ENCODE data around the gene STAP1.

STAP1 gene

DNA sequence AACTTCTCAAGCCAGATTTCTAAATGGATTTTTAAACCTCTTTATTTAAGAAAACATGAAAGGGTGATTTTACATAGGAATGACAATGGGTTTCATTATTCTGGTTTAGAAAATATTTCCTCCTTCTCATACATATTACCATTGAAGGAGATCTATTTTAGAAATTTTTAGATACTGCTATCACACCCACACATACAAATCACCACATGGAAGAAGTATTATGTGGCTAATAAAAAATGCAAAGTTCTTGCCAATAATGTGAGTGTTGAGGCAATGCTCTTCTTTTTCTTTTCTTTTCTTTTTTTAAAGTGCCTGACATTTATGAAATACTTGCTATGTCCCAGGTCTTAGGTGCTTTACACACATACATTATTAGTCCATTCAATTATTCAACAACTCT lies 6.8 kb downstream of the STAP1 start:
- no peak for DNase-seq

DNA sequence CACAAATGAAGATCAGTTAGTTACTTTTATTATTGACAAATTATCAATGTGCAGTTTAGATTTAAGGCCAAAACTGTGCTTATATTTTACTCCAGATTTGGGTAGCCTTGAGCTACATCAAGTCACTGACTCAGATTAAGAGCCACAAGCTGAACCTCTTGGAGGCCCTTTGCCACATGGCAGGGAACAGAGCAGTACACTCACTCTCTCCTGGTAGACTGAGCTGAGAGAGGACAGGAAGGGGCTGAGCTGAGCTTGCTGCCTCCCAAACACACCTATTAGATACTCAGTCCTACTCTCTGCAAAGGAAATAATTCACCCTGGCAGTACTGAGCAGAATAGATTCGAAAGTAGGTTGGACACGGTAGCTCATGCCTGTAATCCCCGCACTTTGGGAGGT lies 7.8 kb downstream of the STAP1 start:
- DNase-seq, result no peak

DNA sequence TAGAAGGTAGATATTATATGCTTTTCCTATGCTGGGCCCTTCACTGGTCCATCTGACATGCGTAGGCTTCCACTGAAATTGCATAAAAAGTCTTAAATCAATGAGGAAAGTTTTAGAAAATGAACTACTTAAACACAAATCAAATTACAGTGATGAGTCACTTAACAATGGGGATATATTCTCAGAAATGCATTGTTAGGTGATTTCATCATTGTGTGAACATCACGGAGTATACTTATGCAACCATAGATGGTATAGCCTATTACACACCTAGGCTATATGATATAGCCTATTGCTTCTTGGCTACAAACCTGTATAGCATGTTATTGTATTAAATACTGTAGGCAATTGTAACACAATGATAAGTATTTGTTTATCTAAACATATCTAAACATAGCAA lies 10.3 kb downstream of the STAP1 start:
- DNase-seq, result no peak

DNA sequence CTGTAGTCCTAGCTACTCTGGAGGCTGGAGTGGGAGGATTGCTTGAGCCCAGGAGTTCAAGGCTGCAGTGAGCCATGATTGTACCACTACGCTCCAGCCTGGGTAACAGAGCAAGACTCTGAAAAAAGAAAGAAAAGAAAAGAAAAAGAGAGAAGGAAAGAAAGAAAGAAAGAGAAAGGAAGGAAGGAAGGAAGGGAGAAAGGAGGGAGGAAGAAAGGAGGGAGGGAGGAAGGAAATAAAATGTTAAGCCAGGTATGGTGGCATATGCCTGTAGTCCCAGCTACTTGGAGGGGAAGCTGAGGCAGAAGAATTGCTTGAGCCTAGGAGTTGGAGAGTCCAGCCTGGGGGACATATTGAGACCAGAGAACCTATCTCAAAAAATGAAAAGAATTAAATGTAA lies 12.0 kb downstream of the STAP1 start:
- DNase-seq, result no peak

DNA sequence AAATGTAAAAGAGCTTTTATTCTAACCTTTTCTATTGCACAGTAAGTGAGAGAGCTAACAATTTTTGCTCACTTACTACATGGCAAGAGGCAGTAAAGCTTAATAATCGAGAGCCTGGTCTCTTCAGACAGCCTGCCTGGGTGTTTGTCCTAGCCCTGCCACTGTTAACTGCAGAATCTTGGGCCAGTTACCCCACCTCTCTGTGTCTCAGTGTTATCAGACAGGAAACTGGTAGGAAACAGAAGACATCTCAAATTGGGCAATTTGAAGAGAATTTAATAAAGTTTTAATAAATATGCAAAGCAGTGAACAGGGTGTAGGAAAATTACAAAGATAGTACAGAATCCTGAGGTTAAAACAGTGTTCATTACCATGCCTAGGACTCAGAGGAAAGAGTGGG lies 13.4 kb downstream of the STAP1 start:
- no peak for DNase-seq

DNA sequence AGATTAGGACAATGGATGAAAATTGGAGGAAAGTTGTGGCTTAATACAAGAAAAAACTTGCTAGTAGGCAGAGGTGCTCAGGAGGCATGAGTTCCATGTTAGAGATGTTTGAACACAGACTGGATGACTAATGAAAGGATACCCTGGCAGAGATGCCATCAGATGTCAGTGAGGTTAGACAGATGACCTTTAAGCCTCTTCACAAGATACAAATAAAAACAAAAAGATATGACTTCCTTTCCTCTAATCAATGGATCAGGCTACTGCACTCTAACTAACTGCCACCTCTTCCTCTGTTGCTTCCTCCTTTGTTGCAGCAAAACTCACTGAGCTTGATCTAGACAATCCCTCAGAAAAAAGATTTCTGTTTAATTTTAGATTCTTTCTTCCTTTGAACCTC lies 14.7 kb downstream of the STAP1 start:
- no peak for DNase-seq

DNA sequence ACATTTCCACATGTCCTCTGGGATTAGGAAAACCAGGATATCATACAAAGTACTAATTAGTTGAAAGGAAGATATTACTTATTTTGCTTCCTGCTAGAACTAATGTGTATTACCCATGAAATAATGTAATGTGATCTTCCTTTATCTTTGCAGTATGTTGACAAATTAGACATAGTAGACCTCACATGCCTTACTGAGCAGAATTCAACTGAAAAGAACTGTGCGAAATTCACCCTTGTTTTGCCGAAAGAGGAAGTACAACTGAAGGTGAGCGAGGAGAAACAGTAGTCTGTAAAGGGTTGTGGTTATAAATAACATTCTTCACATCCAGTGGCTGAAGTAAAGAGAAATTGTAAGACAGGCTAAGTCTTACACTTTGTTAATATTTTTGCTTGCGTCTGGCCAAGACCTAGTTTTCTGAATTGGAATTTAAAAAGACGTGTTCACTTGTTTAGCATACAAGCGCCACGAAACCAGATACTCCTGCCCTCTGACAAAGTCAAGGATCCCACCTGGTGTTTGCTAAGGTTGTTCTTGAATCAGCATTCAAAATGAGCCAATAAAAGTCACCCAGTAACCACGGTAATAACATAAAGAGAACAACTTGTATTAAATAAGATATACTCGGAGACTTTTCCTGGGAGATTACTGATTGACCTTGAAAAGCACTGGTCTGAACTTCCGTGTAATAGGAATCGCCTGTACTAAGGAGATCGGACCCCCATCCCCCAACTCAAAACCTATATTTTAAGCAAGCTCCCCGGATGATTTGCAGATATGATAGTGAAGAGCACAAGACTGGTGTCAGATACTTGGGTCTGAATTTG lies 16.9 kb downstream of the STAP1 start:
- DNase-seq, result no peak

DNA sequence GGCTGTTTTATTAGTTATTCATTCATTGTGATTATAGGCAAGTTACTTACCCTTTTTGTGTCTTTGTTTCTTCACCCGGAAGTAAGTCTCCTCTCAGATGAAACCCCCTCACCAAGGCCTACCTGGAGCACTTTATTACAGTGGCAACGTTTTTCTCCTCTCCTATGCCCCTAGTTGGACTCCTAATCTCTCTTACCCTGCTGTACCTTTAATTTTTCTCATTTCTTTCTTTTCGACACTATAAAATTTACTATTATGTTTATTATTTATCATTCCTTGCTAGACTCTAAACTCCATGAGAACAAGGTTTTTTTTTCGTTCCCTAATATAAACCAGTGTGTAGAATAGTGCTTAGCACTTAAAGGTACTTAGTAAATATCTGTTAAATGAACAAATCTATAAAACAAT lies 17.5 kb downstream of the STAP1 start:
- DNase-seq, result no peak

DNA sequence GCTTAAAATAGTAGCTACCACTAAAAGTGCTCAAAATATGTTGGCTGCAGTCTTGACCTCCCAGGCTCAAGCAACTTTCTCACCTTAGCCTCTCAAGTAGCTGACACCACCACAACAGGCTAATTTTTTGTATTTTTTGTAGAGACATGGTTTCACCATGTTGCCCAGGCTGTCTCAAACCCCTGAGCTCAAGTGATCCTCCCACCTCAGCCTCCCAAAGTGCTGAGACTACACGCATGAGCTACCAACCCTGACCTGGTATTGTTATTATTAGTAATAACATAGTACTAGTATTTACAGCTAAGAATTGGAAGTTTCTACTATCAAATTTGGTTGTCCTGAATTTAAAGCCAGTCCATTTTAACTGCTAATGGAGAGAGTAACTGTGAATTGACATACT lies 18.0 kb downstream of the STAP1 start:
- no peak for DNase-seq

DNA sequence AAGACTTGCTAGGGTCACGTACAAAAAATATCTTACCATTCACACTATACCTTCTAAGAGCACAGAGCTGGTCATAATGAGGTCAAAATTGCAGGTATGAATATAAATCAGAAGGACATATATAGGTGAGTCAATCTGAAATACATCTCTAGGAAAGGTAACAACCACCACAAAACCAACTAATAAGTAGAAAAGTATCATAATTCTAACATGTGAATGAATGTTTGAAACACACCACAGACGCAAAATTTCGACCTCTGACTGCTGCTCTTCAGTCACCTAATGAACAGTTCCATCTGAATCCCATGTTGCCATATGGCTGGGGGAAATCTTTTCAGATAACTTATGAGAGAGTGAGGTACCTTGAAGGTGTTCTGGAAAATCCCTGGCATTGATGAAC lies 22.1 kb downstream of the STAP1 start:
- no peak for DNase-seq

DNA sequence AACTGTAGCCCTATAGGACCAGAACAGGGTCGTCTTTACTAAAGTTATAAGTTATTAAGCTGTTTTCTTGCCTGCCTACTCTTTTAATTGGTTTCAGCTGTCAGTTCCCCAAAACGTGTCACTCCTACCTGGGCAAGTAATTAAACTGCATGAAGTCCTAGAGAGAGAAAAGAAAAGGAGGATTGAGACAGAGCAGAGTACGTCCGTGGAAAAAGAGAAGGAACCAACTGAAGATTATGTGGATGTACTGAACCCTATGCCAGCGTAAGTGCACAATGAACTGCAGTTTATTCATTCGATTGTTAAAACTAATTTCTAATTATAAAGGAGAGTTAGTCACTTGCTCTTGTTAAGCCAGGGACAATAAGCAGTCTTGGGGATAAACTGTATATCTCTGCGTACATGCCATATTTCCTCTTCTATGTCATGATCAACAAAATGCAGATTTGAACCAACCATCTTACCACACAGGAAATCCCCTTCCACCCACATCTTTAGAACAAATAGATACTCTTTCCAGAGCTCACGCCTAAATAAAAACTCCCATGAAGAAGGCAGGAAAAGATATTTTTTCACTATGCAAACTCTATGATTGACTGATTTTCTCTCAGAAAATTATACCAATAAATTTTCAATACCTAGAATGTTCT lies 22.8 kb downstream of the STAP1 start:
- no peak for DNase-seq

DNA sequence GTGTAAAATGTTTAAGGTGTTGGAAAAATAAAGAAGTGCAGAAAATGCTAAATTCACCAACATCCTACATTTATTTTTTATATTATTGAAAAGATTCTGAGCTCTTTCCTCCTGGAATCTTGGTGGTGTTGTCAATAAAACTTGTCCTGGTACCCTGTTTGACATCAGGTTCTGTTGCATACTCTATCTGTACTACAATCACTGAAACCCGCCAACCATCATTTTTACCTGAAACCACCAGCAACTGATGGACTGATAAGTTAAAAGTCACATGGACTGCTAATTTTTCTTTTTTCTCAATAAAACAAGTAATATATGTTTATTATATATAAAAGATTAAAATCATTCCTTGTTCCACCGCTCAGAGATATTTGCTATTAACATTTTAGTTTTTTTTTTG lies 23.4 kb downstream of the STAP1 start:
- DNase-seq, result no peak

DNA sequence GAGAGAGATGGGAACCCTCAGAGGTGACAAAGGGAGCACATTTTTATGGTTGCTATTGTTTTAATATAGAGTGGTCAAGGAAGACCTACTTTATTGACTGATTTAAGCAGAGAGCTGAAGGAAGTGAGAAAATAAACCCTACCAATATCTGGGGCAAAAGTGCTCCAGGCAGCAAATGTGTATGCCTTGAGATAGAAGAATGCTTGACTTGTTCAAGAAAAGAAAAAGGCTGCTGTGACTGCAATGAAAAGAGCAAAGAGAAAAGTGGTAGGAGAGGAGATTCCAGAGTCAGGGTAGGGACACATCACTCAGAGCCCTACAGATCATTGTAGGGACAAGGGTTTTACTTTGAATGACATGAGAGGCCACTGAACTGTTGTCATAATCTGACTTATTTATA lies 26.0 kb downstream of the STAP1 start:
- no peak for DNase-seq

DNA sequence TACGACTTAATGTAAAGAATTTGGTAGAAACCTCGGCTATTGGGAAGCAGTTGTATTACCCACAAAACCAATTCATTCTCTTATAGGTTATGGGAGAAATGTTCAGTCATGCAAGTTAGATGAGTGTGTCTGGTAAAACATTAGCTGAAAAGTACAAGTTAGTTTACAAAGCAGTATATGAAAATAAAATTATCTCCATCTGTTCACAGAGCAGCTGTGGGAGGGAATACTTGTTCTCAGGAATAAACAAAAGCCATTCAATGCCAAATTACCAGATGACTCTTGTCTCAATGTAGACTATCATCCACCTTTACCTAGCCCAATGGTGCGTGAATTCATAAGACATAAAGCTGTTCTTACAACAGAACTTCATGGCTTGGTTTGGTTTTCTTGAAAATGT lies 28.6 kb downstream of the STAP1 start:
- DNase-seq, result no peak

DNA sequence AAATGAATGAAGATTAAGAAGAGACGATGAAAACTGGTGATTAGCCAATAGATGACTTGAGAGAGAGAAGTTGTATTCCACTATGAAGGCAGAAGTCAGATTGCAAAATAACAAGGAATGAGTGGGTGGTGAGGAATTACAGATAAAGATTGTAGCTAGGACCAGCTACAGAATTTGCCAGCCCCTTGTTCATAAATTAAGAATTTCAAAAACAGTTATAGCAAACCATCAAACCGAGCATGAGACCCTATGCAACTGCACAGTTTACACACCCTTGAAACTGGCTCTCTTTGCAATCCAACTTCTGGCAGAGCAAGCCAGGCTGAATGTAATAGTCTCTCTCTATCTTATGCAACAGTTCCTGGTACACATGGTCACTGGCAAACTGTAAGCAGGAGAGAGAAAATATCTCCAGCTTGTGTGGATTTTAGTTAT lies 35.2 kb downstream of the STAP1 start:
- no peak for DNase-seq

DNA sequence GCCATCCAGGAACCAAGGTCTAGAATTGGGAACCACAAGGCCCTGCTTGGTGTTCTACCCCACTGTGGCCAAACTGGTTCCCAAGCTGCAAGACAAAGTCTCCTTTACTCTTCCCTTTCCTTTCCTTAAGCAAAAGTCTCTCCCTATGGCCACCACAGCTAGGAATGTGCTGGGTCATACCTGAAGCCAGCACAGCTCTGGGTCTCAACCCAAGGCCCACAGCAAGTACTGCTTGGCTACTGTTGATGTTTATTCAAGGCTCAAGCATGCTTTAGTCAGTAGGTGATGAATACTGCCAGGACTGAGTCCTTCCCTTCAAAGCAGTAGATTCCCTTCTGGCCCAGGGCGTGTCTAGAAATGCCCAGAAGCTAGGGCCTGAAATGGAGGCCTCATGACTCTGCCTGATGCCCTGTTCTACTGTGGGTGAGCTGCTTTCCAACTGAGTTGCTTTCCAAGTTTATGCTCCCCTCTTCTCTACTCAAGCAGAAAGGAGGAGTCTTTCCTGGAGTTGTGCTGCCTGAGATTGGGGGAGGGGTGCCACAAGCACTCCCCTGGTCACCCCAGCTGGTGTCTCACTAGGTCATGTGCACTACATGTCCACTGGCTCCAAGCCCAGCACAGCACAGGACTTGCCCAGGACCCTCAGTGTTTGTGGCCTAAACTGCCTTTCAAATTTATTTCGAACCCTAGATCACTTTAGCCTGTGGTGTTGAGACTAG lies 44.9 kb downstream of the STAP1 start:
- DNase-seq, result no peak

DNA sequence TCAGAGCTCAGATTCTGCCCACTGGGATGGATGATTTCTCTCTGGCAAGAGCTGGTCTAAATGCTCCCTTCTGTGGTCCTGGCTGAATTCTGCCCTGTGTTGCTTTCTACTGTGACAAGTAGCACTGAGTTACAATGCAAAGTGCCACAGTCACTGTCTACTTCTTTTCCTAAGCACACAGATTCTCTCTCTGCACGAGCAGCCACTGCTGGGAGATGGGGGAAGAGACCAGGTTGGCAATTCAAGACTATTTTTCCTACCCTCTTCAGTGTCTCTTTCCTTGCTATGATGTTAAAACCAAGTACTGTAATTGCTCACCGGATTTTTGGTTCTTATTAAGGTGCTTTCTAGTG lies 45.5 kb downstream of the STAP1 start:
- DNase-seq, result no peak

DNA sequence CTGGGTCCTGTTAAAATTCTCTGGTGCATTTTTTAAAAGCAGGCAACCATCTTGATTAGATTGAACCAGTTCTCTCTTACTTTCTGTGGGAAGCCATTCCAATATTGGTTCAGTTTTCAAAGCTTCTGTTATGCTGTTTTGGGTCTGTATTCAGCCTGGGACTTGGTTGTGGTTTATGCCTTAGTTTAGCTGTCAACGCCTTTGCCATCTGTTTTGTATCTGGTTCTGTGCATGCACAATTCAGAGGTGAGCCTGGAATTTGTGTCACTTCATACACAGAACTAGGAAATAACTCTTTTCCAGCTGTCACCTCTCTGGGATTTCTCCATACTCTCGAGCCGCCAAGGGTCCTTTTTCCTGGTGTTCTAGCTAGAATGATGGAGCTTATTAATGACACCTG lies 46.2 kb downstream of the STAP1 start:
- no peak for DNase-seq

DNA sequence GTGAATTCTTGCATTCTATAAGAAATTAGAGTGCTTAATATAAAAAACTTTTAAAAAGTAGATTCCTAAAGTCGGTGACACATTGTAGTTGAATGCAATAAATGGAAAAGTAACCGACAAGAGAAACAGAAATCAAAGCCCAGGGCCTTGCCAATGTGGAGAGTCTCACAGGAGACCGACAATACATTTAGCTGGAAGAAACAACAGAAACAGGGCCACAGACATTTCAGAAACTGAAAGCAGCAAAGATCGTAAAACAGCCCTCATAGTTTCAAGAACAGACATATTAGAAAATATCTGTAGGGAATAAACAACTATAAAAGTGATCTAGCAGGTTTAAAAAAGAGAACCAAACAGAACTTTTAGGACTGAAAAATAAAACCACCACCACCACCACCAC lies 49.5 kb downstream of the STAP1 start:
- no peak for DNase-seq

DNA sequence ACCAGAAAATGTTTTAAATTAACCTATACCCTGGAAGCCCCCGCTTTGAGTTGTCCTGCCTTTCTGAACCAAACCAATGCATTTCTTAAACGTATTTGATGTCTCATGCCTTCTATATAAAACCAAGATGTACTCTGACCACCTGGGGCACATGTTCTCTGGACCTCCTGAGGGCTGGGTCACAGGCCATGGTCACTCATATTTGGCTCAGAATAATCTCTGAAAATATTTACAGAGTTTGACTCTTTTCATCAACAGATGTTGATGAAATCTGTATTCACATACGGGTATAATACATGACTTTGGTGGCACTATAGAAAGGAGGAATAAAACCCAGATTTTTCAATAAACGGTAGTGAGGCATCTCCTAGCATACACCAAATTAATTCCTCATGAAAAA lies 55.7 kb downstream of the STAP1 start:
- no peak for DNase-seq

DNA sequence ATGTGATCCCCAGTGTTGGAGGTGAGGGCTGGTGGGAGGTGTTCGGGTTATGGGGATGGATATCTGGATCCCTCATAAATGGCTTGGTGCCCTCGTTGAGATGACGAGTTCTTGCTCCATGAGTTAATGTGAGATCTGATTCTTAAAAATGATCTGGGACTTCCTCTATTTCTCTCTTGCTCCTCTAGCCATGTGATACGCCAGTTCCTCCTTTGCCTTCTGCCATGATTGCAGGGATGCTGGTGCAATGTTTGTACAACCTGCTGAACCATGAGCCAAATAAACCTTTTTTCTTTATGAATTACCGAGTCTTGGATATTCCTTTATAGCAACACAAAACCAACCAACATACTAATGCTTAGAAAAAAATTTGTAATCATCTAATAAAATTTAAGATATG lies 56.6 kb downstream of the STAP1 start:
- no peak for DNase-seq

DNA sequence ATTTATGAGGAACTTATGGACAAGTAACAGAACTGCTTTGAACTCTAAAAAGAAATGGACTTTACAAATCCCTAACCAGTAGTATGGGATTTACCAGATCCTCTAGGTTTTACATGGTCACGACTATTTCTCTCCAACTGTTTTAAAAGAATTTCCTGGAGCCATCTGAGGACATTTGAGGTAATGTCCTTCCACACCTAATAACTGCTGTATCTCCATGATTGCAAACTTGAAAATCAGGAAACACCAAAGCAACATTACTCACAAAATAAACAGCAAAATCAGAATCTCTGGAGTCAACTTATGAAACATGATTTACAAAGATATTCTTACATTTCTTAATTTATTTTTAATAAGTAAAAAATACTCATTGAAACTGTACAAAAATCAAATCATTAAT lies 58.0 kb downstream of the STAP1 start:
- no peak for DNase-seq

DNA sequence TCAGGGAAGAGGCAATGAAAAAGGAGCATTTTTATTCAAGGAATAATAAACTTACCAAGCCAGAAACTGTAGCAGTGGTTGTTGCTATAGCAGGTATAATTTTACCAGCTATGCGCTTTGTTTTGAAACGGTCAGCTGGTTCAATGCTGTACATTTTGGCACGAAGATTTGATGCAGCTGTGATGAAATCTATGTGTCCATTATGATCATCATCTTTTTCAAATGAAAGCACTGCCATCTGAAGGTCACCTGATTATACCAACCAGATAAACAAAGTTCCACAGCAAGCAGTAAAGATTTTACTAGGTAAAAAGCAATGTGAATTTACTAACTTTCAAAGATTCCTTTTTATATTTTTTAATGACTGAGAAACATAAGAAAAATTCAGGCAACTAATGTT lies 66.4 kb downstream of the STAP1 start:
- DNase-seq, result no peak

DNA sequence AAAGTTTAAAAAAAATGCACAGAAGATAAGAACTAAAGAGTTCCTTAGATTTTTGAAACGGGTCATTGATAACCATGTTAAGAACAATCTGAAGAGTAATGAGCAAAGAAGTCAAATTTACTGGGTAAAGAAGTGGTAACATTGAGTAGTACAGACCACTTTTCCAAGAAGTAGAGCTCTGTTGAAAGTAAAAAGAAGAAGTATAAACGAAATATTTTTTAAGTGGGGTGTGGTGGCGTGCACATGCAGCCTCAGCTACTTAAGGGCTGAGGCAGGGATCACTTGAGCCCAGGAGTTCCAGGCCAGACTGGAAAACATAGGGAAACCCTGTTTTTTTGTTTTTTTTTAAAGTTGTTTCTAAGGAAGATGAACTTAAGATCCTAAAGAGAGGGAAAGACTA lies 74.0 kb downstream of the STAP1 start:
- no peak for DNase-seq

All from NCI-H2227 treated with DMSO at 0.1 percent for 48 hours (cell line).